Fibroblast of skin of right quadriceps (primary cell): Measurements from ENCODE around the gene SHC3.
A peak's percentile ranks its signal among the peaks of the same experiment; 100 is the strongest.

Experiments
- DNase-seq: peaks from one replicate; pipeline ENCODE4 v3.0.0-alpha.2; 2013

Gene SHC3

DNA sequence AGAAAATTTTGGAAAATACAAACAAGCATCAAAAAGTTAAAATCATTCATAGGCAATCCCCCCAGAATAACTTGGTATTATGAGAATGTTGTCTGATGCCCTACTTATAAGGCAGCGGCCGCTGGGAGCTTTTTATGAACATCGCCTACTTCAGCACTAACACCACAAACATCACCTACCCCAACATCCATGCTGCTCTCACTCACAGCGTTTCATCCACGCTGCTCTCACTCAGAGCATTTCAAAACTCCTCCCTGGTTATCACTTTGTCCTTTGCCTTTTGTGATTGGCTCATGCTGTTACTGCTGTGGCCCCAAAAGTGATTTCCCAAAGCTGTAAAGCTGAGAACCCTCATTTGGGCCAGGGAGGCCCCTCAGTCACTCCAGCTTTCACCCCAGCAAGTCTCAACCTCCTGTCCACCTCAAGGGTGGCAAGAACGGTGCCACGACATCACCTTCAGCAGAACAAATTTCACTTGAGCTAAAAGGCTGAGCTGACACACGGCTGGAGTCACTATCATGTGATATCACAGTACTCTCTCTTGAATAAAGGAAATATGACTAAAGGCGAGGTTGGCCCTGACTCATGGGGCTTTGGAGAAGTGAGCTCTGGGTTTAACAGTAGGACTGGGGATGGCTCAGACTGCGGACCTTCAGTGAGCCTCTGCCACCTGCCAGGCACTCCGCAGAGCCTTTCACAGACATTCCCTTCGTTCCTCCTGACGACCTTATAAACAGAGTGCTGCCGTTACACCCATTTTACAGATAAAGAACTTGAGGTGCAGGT, 25.2 kb downstream of the SHC3 start:
- peak; percentile 84 for DNase-seq

DNA sequence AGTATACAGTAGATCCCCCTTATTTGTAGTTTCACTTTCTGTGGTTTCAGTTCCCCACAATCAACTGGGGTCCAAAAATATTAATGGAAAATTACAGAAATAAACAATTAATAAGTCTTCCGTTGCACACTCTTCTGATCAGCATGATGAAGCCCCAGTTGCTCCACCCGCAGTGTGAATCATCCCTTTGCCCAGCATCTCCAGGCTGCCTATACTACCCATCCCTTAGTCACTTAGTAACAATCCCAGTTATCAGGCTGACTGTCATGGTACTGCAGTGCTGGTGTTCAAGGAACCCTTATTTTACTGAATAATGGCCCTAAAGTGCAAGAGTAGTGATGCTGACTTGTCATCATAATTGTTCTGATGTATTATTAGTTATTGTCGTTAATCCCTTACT, 28.9 kb downstream of the SHC3 start:
- DNase-seq = peak; percentile 47

DNA sequence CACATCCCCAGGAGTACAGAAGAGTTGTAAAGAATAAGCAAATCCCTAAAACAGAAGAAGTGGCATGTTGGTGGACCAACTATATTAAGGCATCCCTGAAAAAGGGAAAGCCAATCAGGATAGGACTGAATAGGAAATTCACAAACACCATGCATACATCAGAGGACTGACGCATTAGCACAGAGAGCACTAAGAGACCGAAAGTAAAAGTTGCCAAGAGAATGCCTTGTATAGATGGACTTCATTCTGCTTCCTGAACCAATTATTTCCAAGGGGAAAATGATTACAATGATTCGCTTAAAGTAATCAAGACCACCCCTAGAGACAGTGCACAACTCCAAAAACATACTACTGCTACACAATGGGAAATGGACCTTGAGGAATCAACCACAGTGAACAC, 33.5 kb downstream of the SHC3 start:
- DNase-seq = no peak

DNA sequence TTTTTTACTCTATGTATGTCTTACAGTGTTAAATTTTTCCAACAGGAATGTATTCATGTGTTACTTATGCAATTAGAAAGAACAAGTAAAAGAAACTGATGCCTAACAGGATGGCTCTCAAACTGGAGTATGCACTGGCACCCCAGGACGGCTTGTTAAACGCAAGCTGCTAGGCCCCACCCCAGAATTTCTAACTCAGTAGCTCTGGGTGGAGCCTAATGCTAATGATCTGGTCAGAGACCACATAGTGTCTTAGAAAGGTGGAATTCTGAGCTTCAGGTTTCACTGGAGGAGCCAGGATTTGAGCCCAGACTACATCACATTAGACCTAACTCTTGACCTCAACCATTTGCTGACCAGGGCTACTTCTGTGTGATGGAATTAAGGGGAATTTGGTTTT, 34.4 kb downstream of the SHC3 start:
- DNase-seq = no peak

DNA sequence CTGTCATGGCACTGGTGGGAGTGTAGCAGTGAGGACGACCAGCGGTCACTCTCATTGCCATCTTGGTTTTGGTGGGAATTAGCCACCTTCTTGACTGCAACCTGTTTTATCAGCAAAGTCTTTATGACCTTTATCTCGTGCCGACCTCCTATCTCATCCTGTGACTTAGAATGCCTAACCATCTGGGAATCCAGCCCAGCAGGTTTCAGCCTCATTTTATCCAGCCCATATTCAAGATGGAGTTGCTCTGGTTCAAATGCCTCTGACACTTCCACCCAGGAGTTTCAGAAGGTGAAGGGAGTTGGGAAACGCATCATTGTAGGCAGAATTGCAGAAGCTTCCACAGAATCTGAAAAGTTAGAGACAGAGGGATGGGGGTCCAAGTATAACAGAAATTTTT, 35.4 kb downstream of the SHC3 start:
- no peak for DNase-seq

DNA sequence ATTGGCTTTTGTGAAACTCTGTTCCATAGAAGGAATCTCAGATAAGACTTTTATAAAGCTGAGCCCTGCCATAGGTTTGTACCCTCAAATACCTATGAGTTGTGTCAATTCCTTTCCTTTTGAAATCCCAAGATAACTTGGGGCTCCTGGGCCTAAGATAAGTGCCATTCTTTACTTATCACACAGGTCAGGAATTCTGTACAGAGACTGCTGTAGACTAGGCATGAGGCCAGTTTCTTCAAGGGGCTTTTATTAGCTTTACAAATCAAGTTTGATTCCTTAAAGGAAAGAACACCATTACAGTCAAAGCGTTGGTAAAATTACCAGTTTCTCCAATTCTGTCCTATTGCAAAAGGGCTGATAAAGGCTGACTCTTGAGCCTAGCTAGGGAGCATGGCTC, 39.2 kb downstream of the SHC3 start:
- DNase-seq = peak; percentile 48

DNA sequence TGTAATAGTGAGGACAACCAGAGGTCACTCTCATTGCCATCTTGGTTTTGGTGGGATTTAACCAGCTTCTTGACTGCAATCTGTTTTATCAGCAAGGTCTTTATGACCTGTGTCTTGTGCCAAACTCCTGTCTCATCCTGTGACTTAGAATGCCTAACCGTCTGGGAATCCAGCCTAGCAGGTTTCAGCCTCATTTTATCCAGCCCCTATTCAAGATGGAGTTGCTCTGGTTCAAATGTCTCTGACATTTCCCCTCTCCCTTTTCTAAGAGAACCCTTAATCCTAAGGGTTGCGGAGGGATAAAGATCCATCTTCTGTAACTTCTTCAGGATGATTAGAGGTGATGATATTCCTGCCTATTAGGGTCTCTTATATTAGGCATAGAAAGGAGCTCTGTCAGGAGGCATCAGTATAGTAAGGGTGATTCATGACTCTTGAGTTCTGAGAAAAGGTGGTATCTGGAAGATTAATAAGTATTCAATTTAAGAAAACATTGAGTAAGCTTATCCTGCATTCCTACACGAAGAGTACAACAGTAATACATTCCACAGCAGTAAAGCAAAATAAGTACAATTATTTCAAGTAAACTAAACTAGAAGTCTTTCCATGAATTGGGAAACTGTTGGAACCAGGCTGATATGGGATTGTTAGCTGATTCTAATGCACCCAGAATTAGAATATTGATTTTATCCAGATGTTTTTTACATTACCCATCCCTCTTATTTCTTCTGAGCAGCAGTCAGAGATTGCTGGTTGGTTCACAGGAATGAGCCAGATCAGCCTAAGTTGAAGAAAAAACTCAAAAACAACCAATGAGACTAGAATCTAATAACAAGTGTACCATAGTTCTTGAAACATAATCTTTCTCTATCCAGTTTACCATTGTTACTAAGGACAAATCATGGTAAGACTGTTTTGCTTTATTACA, 39.9 kb downstream of the SHC3 start:
- DNase-seq = peak; percentile 80

DNA sequence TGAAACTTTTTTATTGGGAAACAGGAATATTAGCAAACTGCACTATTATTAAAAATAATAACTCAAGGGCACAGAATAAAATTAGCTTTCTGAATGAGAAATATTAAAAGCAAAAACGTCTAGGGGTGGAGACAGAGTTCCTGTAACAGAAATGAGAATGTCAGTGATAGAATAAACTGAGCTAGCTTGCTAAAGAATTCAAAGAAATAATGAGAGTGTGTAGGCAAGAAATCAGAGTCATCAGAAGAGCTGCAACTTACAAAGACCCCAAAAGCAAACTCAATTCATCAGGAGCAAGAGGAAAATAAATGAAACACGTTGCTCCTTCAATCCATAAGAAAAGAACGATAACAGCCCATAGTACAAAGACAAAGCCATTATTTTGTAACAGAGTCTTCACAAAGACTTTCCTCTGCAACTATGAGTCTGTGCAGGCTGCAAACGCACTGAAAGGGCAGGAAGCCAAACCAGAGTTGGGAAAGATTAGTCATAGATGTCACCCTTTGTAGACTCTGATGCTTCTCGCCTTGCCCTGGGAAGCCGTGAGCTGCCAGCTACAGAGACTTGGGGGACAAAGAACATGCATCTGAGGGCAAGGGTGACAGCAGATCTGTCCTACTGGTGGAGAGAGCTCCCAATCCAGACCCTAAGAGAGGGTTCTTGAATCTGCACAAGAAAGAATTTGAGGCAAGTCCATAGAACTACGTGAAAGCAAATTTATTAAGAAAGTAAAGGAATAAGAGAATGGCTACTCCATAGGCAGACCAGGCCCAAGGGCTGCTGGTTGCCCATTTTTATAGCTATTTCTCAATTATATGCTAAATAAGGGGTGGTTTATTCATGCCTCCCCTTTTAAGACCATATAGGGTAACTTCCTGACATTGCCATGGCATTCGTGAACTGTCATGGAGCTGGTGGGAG, 40.8 kb downstream of the SHC3 start:
- peak; percentile 96 for DNase-seq

DNA sequence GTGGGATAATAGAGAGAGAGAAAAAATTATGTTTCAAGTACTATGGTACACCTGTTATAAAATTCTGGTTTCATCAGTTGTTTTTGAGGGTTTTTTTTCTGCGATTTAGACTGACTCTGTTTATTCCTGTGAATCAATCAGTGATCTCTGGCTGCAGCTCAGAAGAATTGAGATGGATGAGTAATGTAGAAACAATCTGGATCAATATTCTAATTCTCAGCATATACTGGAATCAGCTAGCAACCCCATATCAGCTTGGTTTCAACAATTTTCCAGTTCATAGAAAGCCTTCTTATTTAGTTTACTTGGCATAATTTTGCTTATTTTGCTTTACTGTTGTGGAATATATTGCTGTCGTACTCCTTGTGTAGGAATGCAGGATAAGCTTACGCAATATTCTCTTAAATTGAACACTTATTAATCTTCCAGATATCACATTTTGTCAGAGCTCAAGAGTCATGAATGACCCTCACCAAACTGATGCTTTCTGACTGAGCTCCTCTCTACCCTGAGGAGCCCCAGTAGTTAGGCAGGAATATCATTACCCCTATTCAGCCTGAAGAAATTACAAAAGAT, 42.9 kb downstream of the SHC3 start:
- no peak for DNase-seq

DNA sequence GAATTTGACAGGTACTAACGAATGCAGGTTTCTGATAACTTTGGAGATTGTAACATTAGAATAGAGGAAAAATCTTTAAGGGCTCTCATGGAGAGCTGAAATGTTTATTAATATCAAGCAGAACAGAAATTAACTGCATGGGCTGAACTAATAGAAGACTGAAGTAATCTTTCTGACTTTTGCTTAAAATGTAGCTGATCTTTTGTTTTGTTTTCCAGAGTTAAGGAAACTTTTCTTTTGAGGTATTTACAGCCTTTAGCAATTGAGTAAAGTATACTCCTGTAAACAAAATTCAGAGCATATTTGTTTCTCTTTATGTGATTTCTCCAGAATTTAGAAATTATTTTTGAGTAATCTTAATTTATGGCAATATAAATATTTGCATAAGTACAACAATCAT, 43.9 kb downstream of the SHC3 start:
- no peak for DNase-seq

DNA sequence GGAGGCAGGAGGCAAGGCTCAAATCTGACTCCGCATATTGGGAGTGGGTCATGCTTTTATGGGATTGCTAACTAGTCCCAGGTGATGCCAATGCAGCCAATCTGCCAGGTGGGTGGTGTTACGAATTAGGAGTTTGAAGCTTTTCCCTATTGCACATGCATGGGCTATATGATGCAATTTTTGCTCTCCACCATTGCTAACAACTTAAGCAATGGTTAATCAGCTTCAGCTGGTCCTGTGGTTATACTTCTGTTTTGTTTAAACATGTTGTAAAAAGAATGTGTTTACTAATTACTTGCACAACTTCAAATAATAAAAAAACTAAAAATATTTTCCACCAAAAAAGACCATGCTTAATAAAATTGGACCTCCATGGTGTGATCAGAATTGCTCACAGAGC, 55.7 kb downstream of the SHC3 start:
- peak; percentile 79 for DNase-seq

DNA sequence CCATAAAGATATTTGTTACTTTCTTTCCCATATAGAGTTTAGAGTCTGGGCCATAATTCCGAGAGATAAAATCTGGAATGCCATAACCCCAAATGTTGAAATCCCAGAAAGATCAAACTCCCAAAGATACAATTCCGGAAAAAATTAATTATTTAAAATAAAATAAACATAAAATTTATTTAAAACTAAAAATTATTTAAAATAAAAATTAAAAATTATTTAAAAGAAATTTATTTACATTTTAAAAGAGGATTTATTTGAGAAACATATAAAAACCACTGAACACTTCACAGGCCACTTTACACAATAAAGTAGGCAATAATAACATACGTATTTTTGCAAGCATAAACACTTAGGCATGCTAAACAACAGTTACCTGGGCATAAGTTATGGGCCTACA, 57.9 kb downstream of the SHC3 start:
- DNase-seq = no peak

DNA sequence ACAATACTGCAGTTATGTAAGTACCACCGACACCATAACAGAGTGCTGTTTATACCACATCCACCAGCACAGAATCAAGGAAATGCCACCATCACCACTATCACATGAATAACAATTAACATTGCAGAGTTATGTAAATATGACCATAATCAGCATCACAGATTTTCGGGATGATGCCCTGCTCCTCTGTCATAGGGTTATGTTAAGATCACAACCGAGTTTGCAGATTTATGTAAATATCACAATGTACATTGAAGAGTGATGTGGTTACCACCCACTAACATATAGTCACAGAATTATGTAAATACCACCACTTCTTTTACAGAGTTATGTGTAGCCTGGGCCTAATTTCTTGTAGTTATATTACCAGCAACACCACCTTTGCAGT, 61.8 kb downstream of the SHC3 start:
- no peak for DNase-seq

DNA sequence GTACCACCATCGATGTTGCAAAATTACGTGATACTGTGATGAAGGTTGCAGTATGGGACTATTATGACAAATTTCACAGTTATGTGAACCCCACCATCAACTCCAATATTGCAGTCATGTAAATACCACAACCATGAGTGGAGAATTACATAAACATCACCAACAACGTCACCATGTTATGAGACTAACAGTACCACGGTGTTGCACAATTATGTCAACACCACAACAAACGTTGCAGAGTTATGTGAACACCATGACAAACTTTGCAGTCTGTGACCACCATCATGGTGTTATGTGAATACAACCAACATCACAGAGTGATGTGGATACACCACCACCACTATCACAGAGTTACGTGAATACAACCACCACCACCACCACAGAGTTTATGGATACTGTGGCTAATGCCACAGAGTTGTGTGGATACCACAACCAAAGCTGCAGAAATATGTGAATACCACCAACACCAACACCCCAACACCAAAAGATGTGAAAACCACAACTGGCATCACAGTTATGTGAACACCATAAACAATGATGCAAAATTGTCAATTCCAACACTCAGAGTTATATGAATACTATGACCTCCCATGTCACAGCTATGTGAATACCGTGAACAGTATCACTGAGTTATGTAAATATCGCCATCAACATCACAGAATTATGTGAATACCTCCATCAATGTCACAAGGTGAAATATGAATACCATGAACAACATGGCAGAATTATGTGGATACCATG, 62.4 kb downstream of the SHC3 start:
- peak; percentile 77 for DNase-seq

DNA sequence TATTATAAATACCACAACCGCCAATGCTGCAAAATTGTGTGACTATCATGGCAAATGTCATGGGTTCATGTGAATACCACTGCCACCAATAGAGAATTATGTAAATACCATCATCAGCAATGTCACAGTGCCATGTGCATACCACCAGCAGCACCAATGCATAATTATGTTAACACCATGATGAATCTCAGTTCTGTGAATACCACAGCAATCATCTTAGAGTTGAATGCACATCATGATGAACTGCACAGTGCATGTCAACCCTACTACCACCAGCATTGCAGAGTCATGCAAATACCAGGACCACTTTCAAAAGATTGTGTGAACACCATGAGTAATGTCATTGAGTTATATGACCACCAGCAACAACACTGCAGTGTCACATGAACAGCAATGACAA, 63.2 kb downstream of the SHC3 start:
- no peak for DNase-seq

DNA sequence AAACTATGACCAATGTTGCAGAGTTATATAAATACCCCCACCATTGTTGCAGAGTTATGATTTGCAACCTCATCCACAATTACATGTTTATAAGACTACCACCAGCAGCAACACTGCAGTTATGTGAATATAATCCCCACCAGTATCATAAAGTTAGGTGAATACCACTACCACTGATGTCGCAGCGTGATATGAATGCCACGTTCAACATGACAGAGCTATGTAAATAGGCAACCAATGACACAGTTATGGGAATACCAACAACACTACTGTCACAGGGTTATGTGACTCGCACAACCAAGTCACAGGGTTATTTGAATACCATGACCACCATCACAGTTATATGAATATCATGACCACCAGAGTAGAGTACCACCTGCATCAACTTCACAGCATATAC, 63.9 kb downstream of the SHC3 start:
- DNase-seq = no peak

DNA sequence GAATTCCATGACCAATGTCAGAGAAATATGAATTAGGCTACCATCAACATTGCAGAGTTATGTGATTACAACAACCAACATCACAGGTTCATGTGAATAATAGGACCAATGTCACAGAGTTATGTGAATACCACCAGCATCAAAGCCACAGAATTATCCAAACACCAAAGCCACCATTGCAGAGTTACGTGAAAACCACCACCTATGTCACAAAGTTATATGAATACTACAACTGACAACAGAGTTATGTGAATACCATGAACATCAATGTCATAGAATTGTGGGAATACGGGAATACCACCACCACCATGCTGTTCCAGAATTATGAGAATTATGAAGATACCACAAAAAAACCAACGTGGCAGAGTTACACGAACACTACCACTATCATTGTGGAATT, 64.8 kb downstream of the SHC3 start:
- no peak for DNase-seq

DNA sequence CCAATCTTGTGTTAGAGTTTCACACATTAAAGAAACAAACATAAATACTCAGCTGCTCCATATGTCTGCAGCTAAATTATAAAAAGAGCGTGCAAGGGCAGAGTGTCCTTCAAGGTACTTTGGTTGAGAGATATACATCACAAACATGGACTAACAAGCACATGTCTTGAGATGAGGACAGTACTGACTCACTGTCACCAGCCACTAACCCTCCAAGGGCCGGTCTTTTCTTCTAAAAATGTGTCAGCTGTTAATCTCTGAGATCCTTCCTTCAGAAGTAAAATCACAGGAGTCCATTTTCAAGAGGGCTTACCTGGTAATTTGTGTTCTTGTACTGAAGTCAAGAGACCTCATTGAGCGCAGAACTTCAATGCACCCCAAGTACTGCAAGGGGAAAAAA, 66.4 kb downstream of the SHC3 start:
- no peak for DNase-seq

DNA sequence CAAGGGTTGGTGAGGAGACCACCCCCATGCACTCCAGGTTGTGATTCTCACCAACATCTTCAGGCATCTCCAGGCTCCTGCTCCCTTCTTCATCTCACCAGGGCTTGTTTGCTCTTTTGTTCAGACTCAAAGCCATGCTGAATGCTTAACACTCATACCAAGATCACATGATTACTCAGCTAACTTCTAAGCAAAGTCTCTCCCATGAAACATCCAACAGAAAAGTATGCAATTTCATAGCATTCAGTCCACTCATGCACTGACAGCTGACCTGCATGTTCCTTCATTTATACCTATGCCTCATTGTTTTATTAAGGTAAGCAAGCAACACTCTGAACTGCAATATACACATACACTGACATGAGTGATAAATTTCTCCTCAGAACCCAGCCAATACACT, 69.0 kb downstream of the SHC3 start:
- no peak for DNase-seq

DNA sequence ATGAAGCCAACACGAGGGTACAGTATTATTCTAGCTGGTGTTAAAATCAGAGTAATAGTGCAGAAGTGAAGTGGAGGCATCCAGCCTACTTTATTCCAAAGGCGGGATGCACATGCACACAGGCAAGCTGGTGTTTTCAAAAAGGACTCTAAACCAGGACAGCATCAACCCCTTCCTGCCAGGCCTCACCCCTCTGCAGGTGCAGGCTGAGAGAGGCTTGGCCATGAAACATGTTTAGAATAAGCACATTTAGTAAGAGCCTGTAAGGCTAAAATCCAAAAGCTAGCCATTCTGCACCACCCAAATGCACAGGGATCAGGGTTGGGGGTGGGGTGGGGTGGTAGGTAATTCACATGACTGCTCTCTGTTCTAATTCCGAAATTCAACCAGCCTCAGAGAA, 71.2 kb downstream of the SHC3 start:
- DNase-seq = no peak

DNA sequence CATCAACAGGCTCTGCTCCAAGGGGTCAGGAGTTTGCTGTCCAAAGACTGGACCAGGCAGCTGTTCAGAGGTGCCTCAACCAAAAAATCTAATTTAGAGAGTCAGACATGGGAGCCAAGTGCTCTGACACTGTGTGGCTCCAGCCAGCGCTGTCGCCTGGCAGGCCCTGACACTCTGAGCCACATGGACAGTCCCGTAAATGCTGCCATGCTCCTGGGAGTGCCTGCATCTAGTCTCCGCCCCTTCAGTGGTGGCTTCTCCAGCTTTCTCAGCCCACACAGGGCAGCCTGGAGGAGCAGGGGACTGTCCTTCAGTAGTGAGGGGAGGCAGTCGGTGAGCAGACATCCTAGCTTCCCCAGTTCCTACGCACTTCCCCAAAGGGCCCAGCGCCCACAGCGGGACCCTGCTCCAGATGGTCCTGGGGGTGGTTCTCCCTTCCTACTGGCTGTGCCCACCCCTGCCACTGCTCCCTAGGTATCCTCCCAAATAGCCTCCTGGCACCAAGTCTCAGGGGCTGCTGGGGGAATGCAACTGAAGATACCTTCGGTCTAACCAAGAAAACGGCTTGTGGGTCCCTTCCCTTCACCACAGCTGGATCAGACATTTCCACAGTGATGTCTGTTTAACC, 72.3 kb downstream of the SHC3 start:
- no peak for DNase-seq

DNA sequence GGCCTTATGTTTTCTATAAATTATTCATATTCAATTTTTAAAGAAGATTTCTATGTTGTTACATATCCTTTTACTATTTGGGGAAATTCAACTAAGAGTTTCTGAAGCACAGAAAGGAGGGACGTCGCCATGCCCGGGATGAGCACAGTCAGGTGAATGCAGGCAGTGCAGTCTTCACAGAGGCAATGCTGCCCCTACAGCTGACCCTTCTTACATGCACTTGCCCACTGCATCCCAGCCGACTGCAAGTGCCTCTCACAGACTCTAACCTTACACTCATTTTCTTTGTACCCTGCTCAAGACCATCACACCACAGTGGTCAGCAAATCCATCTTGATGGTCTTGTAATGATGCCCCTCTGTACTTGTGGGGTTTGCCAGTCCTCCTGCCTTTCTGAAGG, 73.8 kb downstream of the SHC3 start:
- DNase-seq = no peak
